GM04503 (cell line): ENCODE results near the gene RYR3.
"Not testable (repeated sequence)": the region's sequence is repeated elsewhere in the genome, so short reads cannot be mapped to it uniquely, and the experiment has no call there.

Experiments used
- DNase-seq: peaks from one replicate; pipeline ENCODE4 v3.0.0-alpha.2; 2012; ENCODE audit warnings: low read depth

The RYR3 gene

DNA sequence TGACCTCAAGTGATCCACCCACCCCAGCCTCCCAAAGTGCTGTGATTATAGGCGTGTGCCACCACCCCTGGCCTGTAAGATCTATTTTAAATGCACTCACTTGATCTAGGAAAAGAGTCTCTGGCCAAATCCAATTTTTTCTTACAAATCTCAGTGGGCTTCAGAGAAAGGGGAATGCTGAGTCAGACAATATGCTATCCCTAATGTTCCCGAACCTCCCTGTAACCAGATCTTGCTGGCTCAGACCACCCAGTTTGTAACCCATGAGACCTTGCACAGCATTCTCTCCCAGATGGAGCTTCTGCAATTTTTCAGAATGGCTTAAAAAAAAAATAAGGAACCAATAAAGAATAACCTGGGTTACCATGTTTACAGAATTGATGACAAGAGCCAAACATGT is 205.8 kb downstream of the RYR3 start:
- DNase-seq, result no peak

GRCh38 chr15:33517944-33518343 is 207.2 kb downstream of the RYR3 start:
- no peak for DNase-seq

DNA sequence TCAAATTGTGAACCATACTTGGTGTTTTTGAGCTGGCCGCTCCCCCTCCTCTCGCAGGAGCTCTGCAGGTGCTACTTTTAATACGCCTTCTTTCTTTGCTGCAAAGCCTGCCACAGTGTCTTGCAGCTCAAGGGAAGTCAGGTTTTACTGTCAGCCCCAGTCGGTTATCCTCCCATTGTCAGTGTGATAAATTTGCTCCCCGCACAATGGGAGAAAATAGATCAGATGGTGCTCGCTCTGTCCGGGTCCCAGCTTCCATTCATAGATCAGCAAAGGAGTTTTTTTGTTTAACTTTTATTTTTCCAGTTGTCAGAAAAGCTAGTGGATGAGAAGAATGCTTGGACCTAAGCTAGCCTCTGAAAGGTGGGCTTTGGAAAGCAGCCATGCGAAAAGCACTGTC is 207.7 kb downstream of the RYR3 start:
- no peak for DNase-seq

DNA sequence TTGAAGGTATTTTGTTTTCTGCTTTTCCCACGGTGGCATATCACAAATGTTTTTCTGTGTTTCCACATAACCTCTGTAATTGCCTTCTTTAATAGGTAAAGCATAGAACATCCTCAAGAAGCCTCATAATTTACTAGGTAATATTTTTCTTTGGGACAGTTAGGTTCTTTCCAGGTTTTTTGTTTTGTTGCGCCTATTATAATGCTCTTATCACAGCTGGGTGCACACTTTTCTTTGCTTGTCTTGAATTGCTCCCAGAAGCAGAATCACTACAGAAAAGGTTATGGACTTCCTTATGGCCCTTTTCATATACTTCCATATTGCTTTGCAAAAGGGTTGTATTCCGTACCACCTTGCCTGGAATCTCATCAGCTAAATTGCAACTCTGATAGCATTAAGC is 213.5 kb downstream of the RYR3 start:
- DNase-seq, result no peak

DNA sequence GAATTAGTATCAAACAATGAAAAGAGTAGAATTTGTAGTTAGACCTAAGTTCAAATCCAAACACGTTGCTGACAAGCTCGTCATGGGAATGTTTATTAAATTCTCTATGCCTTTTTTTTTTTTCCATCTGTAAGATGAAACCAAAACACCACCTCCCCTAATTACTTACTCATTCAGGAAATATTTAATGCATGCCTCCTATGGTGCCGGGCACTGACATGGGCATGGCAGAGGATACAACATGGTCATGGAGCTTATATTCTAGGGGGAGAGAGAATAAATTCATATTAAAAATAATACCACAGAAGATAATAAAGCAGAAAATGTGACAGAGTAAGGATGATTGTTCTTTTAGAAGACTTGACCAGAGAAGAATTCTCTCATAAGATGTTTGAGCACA is 215.8 kb downstream of the RYR3 start:
- no peak for DNase-seq

GRCh38 chr15:33533197-33533596 is 222.4 kb downstream of the RYR3 start:
- no peak for DNase-seq

GRCh38 chr15:33534642-33535041 is 223.9 kb downstream of the RYR3 start:
- no peak for DNase-seq

- no peak for DNase-seq
Observed at GRCh38 chr15:33535135-33535534, 224.4 kb downstream of the RYR3 start.

DNA sequence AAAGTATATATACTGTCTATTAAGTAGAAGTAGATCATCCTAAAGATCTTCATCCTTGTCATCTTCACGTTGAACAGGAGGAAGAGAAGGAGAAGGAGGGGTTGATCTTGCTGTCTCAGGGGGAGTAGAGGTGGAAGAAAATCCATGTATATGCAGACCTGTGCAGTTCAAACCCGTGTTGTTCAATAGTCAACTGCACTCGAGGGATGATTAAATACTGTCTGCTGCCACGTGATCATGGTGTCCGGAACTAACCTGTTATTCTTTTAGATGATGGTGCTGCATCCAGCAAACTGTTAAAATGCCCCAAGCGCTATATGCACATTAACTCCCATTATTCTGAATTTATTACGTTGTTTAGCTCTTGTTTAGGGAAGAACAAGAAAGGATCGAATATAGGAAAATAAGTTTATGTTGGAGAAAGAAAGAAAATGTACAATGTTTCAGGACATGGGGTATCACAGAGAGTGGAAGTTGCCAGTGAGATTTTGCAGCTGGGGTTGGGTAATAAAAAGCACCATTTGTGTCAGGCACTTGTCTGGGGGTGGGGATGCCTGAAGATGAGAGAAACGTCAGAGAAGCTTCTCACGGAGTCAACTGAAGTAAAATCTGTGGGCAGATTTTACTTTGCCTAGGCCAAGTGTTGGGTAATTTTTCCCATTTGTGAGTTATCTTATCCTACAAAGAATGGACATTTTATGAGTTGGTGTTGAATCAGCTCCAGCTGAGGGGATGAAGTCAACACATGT is 229.2 kb downstream of the RYR3 start:
- no peak for DNase-seq

GRCh38 chr15:33543957-33544356 is 233.2 kb downstream of the RYR3 start:
- DNase-seq, result no peak

- DNase-seq, result no peak
Observed at GRCh38 chr15:33545866-33546265, 235.1 kb downstream of the RYR3 start.

DNA sequence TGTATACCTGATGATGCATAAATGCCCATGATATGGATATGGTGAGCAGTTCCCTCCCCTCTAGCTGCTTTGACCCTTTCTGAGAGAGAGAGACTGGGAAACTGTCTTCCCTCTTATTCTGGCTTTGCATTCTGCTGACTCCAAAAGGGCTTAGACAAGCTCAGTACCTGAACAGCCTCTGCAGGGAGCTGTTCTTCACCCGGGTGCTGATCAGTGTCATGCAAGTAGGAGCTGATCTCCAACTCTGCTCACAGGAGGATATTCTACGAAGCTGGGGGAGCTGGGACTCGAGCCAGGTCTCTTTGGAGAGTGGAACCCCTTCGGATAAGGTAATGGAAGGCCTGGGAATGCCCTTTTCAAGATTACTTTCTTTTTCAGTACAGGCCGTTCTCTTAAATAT is 237.1 kb downstream of the RYR3 start:
- no peak for DNase-seq

DNA sequence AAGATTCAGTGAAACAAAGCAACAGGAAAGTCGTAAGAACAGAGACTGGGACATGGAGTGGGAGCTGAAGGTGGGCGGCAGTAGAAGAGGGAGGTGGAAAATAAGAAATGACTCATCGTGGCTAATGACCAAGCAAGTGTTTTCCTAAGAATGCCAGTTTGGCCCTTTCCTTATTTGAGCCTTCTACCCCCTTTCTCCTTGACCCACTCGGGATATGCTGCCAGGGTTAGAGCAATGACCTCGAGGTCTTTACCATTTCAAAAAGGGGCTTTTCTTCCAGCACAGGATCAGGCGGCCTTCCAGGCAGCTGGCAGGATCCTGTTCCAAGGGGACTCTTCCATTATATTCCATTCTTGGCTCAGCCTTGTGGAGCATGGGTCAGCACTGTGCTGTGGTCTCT is 241.1 kb downstream of the RYR3 start:
- no peak for DNase-seq

DNA sequence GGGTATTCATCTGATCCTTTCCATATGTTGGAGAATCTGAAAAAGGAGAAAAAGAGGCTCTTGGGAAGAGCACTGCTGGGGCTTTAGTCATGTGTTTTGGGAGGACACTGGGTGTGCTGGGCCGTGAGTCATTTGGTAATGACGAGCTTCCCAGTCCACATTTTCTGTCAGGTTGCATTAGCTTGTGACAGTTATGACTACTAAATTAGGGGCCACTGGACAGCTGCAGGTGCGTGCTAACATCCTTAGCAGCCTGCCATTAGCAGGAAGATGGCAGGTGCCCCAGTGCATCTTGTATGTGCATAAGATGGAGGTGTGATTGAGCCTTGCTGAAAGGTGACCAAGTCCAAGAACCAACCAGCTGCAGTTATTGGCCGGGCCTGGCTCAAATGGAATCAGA is 242.4 kb downstream of the RYR3 start:
- DNase-seq, result no peak

- no peak for DNase-seq
Observed at GRCh38 chr15:33559207-33559890, 248.6 kb downstream of the RYR3 start.

- no peak for DNase-seq
Observed at GRCh38 chr15:33561407-33561806, 250.6 kb downstream of the RYR3 start.

- no peak for DNase-seq
Observed at GRCh38 chr15:33561967-33562366, 251.2 kb downstream of the RYR3 start.

- DNase-seq, result no peak
Observed at GRCh38 chr15:33565094-33565493, 254.3 kb downstream of the RYR3 start.

- DNase-seq, result no peak
Observed at GRCh38 chr15:33567652-33568051, 256.9 kb downstream of the RYR3 start.

DNA sequence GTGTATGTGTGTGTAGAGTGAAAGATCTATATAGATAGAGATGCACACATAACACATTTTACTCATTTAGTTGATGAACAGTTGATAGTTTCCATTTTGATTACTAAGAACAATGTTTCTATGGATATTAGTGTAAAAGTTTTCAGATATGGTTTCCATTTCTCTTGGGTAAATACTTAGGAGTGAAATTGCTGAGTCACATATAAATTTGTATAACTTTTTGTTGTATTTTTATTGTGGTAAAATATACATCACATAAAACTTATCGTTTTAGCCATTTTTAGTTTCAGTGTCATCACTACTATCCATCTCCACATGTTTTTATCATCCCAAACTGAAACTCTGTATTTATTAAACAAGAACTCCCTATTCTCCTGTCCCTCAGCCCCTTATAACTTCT is 258.3 kb downstream of the RYR3 start:
- DNase-seq, result no peak

GRCh38 chr15:33577911-33578310 is 267.1 kb downstream of the RYR3 start:
- not testable (repeated sequence) for DNase-seq

DNA sequence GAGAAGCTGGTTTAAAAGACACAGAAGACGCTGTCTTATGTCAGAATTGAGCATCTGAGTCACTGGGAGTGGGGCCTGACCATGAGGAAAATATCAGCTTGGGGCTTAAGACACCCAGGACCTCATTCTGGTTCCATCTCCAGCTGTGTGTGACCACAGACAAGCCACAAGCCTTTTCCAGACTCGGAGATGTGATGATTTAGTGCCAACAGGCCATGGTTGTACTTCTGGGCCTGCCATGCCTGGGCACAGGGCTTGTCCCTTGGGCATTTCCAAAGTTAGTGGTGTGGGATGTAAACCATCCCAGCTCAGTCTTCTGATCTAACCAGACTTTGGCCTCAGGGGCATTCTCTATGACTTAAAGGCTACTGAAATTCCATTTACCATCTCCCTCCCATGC is 269.8 kb downstream of the RYR3 start:
- no peak for DNase-seq

- DNase-seq, result no peak
Observed at GRCh38 chr15:33581032-33581431, 270.3 kb downstream of the RYR3 start.

DNA sequence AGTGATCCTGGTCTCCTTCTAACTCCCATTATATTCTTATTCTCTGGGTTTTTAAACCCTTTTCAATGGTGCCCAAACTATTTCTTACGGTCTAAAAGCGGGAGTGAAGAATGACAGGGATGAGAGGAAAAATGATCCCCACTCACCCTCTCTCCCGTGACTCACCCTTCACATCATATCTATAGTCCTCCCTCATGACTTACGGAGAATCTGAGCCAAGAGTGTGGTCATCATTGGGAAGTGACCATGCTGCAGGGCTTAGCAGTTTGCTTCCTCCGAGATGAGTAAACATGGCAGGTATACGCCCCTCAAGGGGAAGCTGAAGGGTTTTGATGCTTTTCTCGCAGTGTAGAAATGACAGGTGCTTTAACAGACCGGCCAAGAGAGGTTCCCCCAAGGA is 274.0 kb downstream of the RYR3 start:
- DNase-seq, result no peak
